Ammon's horn (tissue), 1 donor: Measurements from ENCODE around the gene ZNF891.

ENCODE experiments used
- DNase-seq: peaks from one replicate; pipeline ENCODE4 v3.0.0-alpha.2; 2016; ENCODE audit warnings: low spot score

ZNF891 gene

DNA sequence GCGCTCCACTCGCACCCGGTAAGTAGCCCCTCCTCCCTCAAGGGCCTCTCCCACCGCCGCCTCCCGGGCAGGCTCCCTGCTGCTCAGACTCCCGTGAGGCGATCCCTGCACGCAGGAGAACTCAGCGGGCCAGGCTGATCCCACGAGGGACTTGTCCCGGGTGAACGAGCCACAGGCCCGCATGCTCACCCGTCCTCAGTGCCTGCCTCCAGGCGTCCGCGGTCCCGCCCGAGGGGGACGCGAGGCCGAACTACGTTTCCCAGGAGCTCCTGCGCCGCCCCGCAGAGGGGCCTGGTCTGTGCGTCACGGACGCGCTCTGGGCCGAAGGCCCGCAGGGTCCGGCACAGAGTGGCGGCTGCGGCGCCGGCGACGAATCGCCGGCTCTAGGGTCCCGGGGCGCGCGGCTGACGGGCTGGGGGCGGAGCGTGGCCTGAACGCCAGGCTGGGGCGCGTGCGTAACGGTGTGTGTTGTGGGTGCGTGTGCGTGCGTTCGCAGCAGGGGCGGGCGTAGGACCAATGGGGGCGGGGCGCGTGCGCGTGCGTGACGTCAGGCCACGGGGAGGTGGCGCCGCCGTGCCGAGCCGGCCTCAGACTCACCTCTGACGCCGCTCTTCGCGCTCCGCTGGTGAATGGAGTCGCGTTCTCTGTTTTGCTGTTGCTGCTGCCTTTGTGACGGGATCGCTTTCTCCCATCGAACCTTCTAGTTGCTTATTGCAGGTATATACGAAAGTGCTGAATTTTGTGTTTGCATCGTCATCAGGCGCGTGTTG, at the start of gene ZNF891, which contains the start of gene ZNF10:
TSS of gene ZNF891 (minus strand) at position 237 of the 770 bp plus-strand sequence. CDS start 8,356 bp downstream, outside the sequence.
TSS of gene ZNF10 (plus strand) at position 590 of the 770 bp plus-strand sequence. CDS start 13,866 bp downstream, outside the sequence.
- peak; percentile 97 for DNase-seq

DNA sequence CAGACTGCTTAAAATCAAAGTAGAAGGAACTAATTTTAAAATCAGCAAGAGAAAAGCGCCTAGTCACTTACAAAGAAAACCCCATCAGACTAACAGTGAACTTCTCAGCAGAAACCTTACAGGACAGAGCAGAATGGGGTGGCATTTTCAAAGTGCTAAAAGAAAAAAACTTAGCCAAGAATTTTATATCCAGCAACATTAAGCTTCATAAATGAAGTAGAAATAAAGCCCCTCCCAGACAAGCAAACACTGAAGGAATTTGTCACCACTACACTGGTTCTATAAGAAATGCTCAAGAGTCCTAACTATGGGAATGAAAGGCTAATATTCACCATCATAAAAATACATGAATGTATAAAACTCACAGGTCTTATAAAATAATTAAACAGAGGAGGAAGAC, 44.8 kb upstream of the ZNF891 start:
- DNase-seq, result no peak

DNA sequence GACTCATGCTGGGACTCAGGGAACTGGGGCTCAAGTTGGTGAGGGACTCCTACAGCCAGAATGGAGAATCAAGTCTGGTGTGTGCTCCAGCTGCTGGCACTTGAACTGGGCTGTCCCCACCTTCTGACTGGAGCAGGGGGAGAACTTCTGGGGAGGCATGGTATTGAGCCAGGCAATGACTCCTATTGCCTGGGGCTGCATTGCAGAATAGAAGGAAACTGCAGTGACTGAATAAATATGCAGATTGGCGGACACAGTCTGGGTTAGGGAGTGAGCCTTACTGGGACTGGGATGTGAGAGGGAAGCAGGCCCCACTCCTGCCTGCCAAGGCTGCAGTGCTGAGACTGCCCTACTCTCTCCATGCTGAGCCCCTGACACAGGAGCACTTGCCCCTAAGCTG, 42.4 kb upstream of the ZNF891 start:
- no peak for DNase-seq

DNA sequence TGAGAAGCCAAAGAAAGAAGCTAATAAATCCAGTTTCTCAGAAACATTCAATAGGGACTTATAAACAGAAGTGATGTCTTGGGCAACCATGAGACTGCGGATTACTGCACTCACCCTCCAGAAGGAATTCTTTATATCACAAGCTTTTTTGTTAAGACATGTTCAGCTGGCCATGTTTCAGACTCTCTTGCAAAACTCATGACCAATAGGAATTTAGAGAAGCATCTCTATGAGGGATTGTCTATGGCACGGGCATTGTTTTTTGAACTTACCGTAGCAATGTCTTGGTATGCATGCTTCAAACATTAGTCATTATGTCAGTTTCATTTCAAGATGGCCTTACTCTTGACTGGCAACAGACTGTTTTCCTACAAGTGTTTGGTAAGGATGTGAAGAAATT, 35.7 kb upstream of the ZNF891 start:
- DNase-seq, result no peak

DNA sequence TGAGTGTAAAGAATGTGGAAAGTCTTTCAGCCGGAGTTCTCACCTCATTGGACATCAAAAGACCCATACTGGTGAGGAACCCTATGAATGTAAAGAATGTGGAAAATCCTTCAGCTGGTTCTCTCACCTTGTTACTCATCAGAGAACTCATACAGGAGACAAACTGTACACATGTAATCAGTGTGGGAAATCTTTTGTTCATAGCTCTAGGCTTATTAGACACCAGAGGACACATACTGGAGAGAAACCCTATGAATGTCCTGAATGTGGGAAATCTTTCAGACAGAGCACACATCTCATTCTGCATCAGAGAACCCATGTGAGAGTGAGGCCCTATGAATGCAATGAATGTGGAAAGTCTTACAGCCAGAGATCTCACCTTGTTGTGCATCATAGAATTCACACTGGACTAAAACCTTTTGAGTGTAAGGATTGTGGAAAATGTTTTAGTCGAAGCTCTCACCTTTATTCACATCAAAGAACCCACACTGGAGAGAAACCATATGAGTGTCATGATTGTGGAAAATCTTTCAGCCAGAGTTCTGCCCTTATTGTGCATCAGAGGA, 26.1 kb upstream of the ZNF891 start:
- DNase-seq, result no peak

DNA sequence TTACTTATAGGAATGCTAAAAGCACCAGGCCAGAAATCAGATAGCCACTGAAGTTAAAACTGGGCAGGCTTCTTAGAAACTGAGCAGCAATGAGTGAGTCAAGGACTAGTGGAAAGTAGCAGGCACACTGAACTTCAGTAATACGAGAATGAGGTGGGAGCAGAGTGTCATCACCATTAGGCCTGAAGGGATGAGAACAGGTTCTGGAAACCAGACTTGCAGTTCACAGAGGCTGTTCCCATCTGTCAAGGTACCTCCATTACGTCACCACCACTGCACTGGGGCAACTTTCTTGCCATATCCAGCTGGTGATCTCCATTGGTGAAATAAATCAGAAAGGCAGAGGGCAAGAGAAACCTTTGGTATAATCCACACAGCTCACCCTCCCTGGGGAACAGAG, 15.9 kb upstream of the ZNF891 start:
- DNase-seq, result no peak

DNA sequence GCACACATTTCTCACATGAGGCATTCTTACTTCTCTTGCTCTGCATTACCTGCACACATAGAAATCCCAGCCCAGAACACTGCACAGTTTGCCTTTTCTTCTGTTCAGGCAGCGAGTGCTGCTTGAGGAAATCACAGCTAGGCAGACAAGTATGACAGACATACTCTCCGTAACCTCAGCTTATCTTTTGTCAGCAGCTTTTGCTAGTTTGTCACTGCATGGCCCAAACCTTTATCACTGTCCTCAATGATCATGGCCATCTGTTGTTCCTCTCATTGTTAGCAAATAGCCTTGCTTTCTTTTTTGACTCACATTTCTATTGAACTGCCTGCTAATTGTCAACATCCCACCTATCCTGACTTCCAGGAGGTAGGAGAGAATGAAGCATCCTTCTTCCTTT, 5.7 kb upstream of the ZNF891 start:
- no peak for DNase-seq

DNA sequence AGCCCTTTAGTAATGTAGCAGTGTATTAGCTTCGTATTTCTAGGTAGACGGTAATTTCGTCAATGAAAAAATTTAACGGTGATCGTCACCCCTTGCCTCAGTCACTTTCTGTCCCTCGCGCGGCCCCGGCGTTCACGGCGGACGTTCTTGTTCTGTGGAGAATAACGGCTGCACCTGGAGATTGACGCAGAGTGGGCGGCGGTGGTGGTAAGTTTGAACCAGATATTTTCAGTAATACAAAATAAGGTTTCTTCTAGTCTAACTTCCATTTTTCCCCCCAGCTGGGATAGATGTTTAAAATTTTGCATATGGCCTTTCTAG, 694 bp upstream of the ZNF891 start:
- DNase-seq, result no peak

DNA sequence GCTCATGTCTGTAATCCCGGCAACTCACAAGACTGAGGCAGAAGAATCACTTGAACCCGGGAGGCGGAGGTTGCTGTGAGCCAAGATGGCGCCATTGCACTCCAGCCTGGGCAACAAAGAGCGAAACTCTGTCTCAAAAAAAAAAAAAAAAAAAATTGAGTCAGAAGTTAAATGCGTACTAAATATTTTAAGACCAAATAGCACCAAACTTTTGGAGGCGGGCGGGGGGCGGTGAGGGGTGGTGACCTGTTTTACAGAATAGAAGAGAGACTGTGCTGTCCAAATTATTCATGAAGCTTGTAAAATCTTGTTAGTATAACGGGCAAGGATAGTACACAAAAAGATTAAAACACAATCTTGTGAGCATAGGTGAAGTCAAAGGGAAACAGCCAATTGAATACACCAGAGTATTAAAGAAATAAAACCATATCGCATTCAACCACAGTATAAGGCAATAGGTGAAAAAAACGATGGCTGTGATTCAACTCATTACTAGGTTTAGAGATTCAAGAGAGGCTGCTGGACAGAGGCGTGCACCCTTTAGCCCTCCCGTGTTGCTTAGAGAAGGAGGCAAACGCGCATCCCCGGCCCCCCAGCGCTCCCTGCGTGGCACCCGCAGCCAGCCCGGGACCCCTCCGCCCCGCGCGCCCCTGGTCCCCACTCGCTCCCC, 571 bp downstream of the ZNF891 start:
- no peak for DNase-seq

DNA sequence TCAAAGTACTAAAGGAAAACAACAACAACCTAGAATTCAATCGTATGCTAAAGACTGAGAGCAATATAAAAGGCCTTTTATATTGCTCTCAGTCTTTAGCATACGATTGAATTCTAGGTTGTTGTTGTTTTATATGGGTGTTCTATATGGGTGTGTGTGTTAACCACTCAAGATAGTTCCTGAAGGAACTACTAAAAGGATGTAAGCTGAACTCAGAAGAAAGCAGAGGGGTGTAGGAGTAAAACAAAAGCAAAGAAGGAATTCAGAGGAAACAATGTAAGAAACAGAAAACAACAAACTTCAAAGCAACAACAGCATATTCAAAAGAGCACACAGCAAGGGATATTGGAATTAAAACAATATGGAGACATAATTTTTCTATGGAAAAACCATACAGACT, 5.4 kb downstream of the ZNF891 start:
- no peak for DNase-seq

DNA sequence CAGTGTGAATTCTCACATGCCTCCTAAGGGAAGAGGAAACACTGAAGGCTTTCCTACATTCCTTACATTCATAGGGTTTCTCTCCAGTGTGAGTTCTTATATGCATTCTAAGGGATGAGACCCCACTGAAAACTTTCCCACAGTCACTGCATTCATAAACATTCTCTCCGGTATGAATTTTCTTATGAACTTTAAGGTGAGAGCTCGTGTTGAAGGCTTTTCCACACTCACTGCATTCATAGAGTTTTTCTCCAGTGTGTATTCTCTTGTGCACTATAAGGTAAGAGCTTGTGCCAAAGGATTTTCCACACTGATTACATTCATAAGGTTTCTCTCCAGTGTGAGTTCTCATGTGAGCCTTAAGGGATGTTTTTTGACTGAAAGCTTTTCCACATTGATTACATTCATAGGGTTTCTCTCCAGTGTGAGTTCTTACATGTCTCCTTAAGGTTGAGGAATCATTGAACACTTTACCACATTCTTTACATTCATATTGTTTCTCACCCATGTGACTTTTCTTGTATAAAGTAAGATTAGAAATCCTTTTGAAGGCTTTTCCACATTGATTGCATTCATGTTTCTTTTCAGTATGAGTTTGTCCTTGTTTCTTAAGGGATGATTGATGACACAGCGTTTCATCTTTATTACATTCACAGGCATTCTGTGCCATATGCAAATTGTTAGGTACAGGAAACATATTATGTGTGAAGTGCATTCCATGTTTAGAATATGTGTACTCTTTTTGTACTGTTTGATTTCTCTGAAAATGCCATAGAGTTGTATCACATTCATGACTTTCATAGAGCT, 9.5 kb downstream of the ZNF891 start:
- DNase-seq, result no peak

DNA sequence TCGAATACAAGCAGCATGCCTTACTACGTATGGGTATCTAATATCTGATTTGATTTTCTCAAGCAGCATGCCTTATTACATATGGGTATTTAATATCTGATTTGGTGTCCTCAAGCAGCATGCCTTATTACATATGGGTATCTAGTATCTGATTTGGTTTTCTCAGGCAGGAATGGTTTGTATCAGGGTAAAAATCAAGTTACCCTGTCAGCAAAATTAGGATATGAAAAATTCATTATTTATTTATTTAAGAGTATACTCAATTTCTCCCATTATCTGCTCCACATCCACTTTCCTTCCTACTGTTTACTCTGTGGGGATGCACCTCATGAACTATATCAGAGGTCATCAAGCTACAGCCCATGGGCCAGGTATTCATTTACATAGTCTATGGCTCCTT, 21.9 kb downstream of the ZNF891 start:
- no peak for DNase-seq

DNA sequence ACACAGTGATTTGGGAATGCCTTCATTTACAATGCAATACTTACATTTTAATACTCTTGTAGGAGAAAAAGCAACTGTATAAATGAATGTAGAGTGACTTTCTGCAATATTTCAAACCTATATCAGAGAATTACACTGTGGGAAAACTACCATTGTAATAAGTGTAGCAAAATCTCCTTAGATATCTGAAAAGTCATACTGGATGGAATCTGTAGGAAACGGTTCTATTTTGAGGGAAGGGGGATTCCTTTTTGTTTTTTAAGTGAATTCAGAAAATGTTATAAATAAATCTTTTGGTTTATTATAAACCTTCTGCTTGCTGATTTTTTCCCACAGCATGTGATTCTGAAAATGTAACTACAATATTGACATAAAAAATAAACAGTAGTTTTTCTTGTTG, 23.0 kb downstream of the ZNF891 start:
- DNase-seq, result no peak

DNA sequence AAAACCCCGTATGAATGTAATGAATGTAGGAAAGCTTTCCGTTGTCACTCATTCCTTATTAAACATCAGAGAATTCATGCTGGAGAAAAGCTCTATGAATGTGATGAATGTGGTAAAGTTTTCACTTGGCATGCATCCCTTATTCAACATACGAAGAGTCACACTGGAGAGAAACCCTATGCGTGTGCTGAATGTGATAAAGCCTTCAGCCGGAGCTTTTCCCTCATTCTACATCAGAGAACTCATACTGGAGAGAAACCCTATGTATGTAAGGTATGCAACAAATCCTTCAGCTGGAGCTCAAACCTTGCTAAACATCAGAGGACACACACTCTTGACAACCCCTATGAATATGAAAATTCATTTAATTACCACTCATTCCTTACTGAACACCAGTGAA, 23.8 kb downstream of the ZNF891 start:
- DNase-seq, result no peak

DNA sequence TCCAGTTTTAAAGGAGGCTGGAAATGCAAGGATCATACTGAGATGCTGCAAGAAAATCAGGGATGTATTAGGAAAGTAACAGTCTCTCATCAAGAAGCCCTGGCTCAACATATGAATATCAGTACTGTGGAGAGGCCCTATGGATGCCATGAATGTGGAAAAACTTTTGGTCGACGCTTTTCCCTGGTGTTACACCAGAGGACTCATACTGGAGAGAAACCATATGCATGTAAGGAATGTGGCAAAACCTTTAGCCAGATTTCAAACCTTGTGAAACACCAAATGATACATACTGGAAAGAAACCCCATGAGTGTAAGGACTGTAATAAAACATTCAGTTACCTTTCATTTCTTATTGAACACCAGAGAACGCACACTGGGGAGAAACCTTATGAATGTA, 24.5 kb downstream of the ZNF891 start:
- DNase-seq, result no peak

DNA sequence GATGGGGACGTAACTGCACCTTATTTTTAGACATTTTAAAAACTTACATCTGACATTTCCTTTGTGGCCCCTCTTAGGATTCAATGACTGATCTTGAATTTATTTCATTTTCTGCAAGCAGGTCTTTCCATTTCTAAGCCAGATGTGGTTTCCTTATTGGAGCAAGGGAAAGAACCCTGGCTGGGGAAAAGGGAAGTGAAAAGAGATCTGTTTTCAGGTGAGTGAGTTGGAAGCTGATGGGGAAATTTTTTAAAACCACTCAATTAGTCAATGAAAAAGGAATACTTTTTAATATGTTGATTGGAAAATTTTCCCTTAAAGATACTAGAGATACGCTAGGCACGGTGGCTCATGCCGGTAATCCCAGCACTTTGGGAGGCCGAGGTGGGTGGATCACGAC, 46.7 kb downstream of the ZNF891 start:
- no peak for DNase-seq

DNA sequence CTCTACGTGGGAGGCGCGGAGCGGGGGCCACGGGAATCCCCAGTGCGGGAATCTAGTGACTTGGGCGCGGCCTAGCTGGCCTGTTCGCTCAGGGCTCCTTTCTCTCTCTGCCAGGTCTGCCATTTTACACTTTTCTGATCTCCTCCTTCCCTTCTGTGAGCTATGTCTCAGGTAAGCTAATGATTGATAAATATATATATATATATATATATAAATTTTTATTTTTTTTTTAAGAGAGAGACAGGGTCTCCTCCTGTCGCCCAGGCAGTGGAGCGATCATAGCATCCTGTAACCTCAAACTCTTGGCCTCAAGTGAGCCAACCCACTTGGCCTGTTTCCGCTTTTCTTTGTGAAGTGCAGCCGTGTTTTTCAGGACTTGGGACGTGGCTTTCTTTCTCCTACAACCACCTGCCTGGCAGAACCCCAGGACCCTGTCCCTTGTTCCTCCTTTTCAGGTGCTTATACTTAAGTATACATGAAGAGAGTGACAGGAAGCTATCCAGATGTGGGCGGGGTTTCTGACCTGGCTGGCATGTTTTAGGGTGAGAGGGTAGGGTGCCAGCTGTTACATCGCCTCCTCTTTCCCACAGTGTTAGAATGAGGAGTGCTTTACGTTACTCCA, 48.8 kb downstream of the ZNF891 start:
- DNase-seq, result no peak

DNA sequence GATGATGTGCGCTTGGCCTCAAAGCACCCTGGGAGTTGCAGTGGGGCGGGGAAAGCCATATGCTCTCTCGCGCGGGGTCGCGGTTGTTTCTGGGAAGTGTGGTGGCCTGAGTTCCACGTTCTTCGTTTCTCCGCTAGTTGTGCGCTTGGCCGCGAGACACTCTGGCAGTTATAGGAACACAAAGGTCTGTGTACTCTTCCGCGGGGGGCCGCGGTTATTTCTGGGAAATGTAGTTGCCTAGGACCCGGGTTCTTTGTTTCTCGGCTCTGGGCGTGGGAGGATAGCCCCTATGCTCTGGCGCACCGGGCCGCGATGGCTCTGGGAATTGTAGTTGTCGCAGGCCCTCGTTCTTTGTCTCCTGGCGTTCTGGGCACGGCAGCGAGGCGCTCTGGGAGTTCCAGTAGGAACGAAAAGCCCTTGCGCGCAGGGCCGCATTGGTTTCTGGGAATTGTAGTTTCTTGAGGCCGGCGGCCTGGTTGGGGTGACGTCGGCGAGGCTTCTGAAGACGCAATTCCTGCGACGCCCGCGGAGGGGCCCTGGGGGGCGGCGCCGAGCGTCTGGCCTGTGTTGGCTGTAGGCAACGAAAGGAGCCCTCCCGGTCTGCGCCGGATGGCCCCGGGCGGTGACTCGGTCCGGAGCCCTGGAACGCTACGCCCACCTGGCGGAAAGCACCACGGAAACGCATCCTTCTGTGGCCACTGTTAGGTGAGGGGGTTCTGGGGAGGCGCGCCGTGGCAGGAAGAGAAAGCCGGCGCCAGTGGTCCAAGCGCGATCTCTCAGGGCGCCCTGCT, 49.5 kb downstream of the ZNF891 start, which contains the start of gene ZNF140:
TSS of gene ZNF140 (plus strand) at position 556 of the 791 bp plus-strand sequence. CDS start 398 bp downstream, outside the sequence.
- peak; percentile 98 for DNase-seq

DNA sequence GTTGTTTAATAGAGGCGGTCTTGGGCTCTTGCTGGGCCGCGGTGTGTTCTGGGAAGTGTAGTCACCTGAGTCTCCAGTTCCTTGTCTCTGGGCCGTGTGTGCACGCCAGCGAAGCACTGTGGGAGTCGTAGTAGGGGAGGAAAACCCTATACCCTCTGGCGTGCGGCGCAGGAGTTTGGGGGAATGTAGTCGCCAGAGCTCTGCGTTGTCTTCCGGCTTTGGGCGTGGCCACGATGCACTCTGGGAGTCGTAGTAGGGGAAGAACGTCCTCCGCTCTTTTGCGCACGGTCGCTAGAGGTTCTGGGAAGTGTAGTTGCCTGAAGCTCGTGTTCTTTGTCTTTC, 50.1 kb downstream of the ZNF891 start:
- DNase-seq, result peak; percentile 100

DNA sequence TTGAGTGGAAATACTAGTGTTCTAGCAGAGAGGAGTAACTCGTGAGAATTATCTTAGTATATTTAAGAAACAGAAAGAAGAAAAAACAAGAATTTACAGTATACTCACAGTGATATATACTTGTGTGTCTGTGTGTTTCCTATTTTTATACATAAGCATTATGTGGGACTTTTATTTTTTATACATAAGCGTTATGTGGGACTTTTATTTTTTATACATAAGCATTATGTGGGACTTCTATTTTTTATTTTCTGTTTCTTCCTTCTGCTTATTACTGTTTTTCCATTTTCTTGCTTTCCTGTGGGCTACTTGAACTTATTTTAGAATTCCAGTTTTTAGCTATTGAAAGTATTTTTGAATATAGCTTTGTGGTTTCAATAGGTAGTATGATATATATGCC, 56.2 kb downstream of the ZNF891 start:
- DNase-seq, result no peak

DNA sequence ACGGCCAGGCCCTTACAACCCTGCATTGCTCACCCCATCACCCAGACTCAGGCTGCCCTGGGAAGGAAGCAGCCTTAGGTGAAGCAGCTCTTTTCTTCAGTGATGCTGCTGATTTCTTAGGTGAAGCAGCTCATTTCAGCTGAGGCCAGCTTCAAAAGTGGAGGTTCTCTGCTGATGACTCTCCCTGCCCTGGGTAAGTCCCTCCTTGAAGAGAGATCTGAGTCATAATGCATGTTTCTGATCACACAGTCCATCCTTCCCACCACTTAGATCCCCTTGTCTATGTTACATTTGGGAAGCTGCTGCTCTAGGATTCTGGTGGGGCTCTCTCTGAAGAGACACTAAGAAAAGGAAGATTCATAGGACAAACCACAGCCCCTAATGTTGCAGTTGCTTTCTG, 66.5 kb downstream of the ZNF891 start:
- DNase-seq, result no peak
